ENCODE results near the gene UMPS. TPM values are rescaled to one million over a fixed set of nuclear protein-coding genes. Genes with fewer than 3 reads are reported as not detected.

UMPS gene
- total RNA-seq, 4 donors from 2014 or later = 20.6 to 30.1 (median 24.8) TPM

DNA sequence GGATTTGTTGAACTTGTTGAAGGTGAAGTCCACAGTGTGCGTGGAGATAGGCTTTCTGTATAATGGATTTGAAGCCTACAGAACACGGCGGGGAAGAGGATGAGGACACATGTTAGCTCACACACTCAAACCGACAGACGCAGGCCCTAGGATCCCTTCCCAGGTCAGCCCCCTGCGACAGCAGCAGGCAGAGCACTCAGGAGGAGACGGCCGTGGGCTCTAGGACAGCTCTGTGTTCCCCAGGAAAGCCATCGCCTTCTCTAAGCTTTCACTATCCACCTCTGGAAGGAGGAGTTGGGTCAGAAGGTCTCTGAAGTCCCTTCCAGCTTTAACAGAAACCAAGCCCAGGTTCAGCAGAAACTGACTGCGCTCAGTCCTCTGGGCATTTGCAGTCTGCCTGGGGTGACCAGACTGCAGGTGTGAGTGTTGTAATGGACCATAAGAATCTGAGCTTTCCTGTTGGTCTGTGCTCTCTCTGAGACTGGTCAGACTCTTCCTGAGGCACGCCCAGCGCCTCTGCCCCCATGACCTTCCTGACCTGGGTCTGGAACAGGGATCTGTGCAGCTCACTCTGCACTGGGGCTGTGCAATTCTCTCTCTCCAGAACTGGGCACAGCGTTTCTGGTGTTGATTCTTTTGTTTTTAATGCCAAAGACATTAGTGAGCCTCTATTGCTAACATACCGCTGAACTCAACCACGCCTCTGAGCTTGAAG is 33.5 kb downstream of the UMPS start:
- peaks cover 58% of the 10 kb centered on the region for H3K36me3 ChIP-seq
- 81% methylated on average over 13 of the region's 15 CpGs for WGBS
- no peak overlapping the region for H3K27ac ChIP-seq

DNA sequence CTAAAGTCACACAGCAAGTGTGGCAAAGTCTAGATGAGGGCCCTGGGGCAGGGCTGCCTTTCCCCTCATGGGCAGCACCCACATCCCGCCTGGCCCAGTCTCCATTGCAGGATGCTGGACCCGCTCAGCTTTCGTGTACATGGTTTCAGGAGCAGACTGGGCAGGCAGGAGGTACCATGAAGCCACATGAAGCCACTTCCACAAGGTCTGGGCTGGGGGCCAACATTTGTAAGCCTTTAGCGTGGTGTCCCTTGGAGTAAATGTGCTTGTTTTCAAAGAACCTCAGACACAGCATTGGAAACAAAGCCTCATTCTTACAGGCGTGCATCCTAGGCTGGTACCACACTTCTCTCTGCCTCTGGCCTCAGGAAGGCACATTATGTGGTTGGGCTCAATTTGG is 34.5 kb downstream of the UMPS start:
- H3K9me3 ChIP-seq = no peaks in the 10 kb centered on the region
- TF ChIP-seq POLR2A (IDR thresholded peaks at IDR 0.05) (no peak), EP300 (IDR thresholded peaks at IDR 0.05) (no peak), POLR2AphosphoS5 (IDR thresholded peaks at IDR 0.05) (no peak)
- TF ChIP-seq, protein P1, sequence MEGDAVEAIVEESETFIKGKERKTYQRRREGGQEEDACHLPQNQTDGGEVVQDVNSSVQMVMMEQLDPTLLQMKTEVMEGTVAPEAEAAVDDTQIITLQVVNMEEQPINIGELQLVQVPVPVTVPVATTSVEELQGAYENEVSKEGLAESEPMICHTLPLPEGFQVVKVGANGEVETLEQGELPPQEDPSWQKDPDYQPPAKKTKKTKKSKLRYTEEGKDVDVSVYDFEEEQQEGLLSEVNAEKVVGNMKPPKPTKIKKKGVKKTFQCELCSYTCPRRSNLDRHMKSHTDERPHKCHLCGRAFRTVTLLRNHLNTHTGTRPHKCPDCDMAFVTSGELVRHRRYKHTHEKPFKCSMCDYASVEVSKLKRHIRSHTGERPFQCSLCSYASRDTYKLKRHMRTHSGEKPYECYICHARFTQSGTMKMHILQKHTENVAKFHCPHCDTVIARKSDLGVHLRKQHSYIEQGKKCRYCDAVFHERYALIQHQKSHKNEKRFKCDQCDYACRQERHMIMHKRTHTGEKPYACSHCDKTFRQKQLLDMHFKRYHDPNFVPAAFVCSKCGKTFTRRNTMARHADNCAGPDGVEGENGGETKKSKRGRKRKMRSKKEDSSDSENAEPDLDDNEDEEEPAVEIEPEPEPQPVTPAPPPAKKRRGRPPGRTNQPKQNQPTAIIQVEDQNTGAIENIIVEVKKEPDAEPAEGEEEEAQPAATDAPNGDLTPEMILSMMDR (IDR thresholded peaks at IDR 0.05) = no peak
- DNase-seq (ENCODE audit: low spot score in 2 of 2) = no peak
- 68% methylated on average over 4 of the region's 5 CpGs for WGBS
- peaks cover 25% of the 10 kb centered on the region for H3K4me1 ChIP-seq
- no peak overlapping the region for H3K27ac ChIP-seq
- no peaks in the 10 kb centered on the region for H3K27me3 ChIP-seq
- H3K4me3 ChIP-seq = no peak overlapping the region
- H3K36me3 ChIP-seq = peaks cover 58% of the 10 kb centered on the region

More for the DNA sequence above, 33.5 kb downstream of the UMPS start:
- H3K9me3 ChIP-seq = no peaks in the 10 kb centered on the region
- H3K4me1 ChIP-seq = peaks cover 19% of the 10 kb centered on the region
- H3K4me3 ChIP-seq = no peak overlapping the region
- DNase-seq (ENCODE audit: low spot score in 2 of 2) = no peak
- H3K27me3 ChIP-seq = no peaks in the 10 kb centered on the region
- TF ChIP-seq POLR2AphosphoS5 (IDR thresholded peaks at IDR 0.05) = no peak
- TF ChIP-seq, protein P1 (IDR thresholded peaks at IDR 0.05) = no peak
- no peak for TF ChIP-seq POLR2A (IDR thresholded peaks at IDR 0.05)
- no peak for TF ChIP-seq EP300 (IDR thresholded peaks at IDR 0.05)

DNA sequence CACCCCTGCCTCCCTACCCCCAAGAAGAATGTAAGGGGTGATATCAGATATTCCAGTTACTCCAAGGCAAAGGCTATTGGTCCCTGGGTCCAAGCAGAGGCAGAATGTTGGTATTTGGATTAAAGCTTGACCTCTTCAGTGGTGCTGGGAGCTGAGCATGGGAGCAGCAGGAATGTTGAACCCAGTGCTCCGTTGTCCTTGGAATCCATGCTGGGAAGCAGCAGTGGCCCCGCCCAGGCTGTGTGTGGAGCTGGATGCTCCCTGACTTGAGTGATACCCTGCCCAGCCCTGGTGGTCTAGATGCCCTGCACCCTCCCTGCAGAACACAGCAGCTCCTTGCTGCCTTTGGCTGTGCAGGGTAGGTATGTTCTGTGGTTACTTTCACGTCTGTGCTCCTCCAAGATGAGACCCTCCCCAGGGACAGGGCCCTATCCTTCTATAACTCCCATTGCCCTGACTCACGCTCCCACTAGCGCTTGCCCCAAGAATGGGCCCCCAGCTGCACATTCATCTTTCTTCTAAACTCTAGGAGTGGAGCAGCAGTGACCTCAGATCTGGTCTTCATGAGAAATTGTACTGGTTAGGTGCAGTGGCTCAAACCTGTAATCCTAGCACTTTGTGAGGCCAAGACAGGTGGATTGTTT is 35.1 kb downstream of the UMPS start:
- Histone ChIP-seq H3K9me3 (no peaks in the 10 kb centered on the region), H3K4me3 (no peak overlapping the region), H3K27ac (no peak overlapping the region), H3K36me3 (peaks cover 63% of the 10 kb centered on the region), H3K27me3 (no peaks in the 10 kb centered on the region), H3K4me1 (peaks cover 31% of the 10 kb centered on the region)
- WGBS = 78% methylated on average over 5 of the region's 5 CpGs
- no peak for DNase-seq (ENCODE audit: low spot score in 2 of 2)
- TF ChIP-seq, protein P1 (IDR thresholded peaks at IDR 0.05) = no peak
- no peak for TF ChIP-seq POLR2AphosphoS5 (IDR thresholded peaks at IDR 0.05)
- no peak for TF ChIP-seq EP300 (IDR thresholded peaks at IDR 0.05)
- no peak for TF ChIP-seq POLR2A (IDR thresholded peaks at IDR 0.05)

DNA sequence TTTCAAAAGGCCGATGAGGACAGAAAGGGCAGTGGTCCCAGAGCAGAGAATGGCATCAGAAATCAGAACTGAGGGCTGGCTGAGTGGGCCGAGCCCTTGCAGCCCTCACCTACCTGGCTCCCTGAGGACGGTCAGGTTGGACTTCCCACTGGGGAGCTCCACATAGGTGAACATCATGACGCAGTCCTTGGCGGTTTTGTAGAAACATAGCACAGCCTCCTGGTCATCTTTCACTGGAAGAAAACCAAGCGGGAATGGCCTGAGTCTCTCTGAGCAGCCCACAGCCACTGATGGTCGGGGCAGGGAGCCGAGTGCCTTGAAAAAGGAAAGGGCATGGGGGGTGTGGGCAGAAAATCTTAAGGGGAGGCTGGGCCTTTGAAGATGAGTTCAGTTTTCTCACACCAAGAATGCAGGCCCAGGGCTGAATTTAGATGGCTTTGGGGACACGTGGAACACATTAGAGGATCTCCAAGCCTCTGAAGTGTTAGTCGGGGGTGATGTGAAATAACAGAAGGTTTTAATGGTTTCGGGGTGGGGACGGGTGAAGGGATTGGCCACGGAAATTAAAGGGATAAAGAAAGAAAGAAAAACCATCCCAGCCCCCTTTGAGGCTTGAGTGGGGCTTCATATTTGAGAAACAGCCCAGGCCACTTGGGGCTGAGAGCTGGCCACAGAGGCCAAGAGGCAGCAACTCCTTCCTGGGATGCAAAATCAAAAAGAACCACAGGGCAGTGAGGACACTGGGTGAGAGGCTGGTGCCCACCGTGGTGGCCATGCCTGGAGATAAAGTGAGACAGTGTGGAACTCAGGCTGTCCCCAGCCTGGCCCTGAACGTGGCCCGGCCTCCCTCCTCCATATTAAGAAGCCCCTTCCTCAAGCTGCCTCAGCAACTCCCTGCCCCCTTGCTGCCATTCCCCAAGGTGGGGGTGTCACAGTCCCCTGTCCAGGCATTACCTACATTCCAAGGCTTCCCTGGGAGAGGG is 36.2 kb downstream of the UMPS start:
- WGBS = 79% methylated on average over 16 of the region's 16 CpGs
- H3K4me3 ChIP-seq = no peak overlapping the region
- no peak for DNase-seq (ENCODE audit: low spot score in 2 of 2)

More for the DNA sequence above, 36.2 kb downstream of the UMPS start:
- H3K4me1 ChIP-seq = peaks cover 32% of the 10 kb centered on the region
- peaks cover 65% of the 10 kb centered on the region for H3K36me3 ChIP-seq
- TF ChIP-seq POLR2A (IDR thresholded peaks at IDR 0.05) (no peak), EP300 (IDR thresholded peaks at IDR 0.05) (no peak), POLR2AphosphoS5 (IDR thresholded peaks at IDR 0.05) (no peak)
- TF ChIP-seq, protein P1 (IDR thresholded peaks at IDR 0.05) = no peak
- H3K27me3 ChIP-seq = no peaks in the 10 kb centered on the region
- no peaks in the 10 kb centered on the region for H3K9me3 ChIP-seq
- no peak overlapping the region for H3K27ac ChIP-seq

All from suprapubic skin (tissue), 4 donors.